HG03558 (cell line): ENCODE data around the gene PSMD6.
A peak's percentile ranks its signal among the peaks of the same experiment; 100 is the strongest.

Experiments
- ATAC-seq: cut with Tn5 transposase; IDR thresholded peaks from one replicate; pipeline ENCODE4 v1.9.1; 2021; ENCODE audit warnings: moderate number of reproducible peaks; ENCODE audit not compliant: unreplicated experiment; ENCODE audit errors: extremely low read depth

Gene PSMD6

GRCh38 chr3:64023187-64023860 lies at the start of gene PSMD6:
Gene PSMD6 (minus strand): TSS chr3:64023494. CDS start chr3:64023419, 75 bp downstream.
- peak; percentile 92 for ATAC-seq

- ATAC-seq = no peak
These were observed 48.8 kb upstream of the PSMD6 start for GRCh38 chr3:64072126-64072525.

- ATAC-seq = no peak
These were observed 47.4 kb upstream of the PSMD6 start for GRCh38 chr3:64070704-64071103.

- no peak for ATAC-seq
These were observed 44.4 kb upstream of the PSMD6 start for GRCh38 chr3:64067506-64068346.

GRCh38 chr3:64064804-64065203 lies 41.5 kb upstream of the PSMD6 start:
- no peak for ATAC-seq

GRCh38 chr3:64063983-64064438 lies 40.7 kb upstream of the PSMD6 start:
- no peak for ATAC-seq

GRCh38 chr3:64063207-64063982 lies 40.1 kb upstream of the PSMD6 start:
- no peak for ATAC-seq

GRCh38 chr3:64061628-64062027 lies 38.3 kb upstream of the PSMD6 start:
- ATAC-seq = no peak

GRCh38 chr3:64059484-64060175 lies 36.3 kb upstream of the PSMD6 start:
- ATAC-seq = no peak

- no peak for ATAC-seq
These were observed 35.3 kb upstream of the PSMD6 start for GRCh38 chr3:64058566-64058965.

GRCh38 chr3:64057231-64057630 lies 33.9 kb upstream of the PSMD6 start:
- ATAC-seq = no peak

- no peak for ATAC-seq
These were observed 33.4 kb upstream of the PSMD6 start for GRCh38 chr3:64056606-64057180.

GRCh38 chr3:64055076-64055475 lies 31.8 kb upstream of the PSMD6 start:
- no peak for ATAC-seq

- no peak for ATAC-seq
These were observed 31.2 kb upstream of the PSMD6 start for GRCh38 chr3:64054488-64054887.

- ATAC-seq = no peak
These were observed 30.3 kb upstream of the PSMD6 start for GRCh38 chr3:64053581-64053980.

GRCh38 chr3:64053117-64053516 lies 29.8 kb upstream of the PSMD6 start:
- no peak for ATAC-seq

- no peak for ATAC-seq
These were observed 26.5 kb upstream of the PSMD6 start for GRCh38 chr3:64049832-64050231.

GRCh38 chr3:64049136-64049535 lies 25.8 kb upstream of the PSMD6 start:
- ATAC-seq = no peak

- ATAC-seq = no peak
These were observed 25.4 kb upstream of the PSMD6 start for GRCh38 chr3:64048631-64049061.

- ATAC-seq = no peak
These were observed 24.5 kb upstream of the PSMD6 start for GRCh38 chr3:64047787-64048186.
